Measurements from ENCODE around the gene STEAP1. TPM values are rescaled to one million over a fixed set of nuclear protein-coding genes. Genes with fewer than 3 reads are reported as not detected.
A peak's percentile ranks its signal among the peaks of the same experiment; 100 is the strongest.
"Not testable (repeated sequence)": the region's sequence is repeated elsewhere in the genome, so short reads cannot be mapped to it uniquely, and the experiment has no call there.

The STEAP1 gene
- 1 to 10 TPM in 1 of 2 donors, under 1 TPM in 1; 0.66 to 3.8 TPM for total RNA-seq
- polyA plus RNA-seq (2013, experiment 1 of 2): 3.7 TPM
- polyA plus RNA-seq (2013, experiment 2 of 2): 2.5 TPM
- long read RNA-seq, experiment 1, partial matches to known transcripts: 1 of 5 reads
- long read RNA-seq, experiment 1, other reads (novel, unspliced or antisense): 0 of 5 reads
- long read RNA-seq, experiment 2: 0 reads
- long read RNA-seq, experiment 3, partial matches to known transcripts: 0 of 3 reads
- long read RNA-seq, experiment 3, other reads (novel, unspliced or antisense): 0 of 3 reads
- long read RNA-seq, experiment 4, partial matches to known transcripts: 0 of 4 reads
- long read RNA-seq, experiment 4, other reads (novel, unspliced or antisense): 0 of 4 reads

- H3K9ac ChIP-seq (ENCODE audit: extremely low read depth, low read length, poor library complexity, severe bottlenecking); H3K9me3 ChIP-seq (ENCODE audit: control insufficient read depth, low read length); H3K4me1 Mint-ChIP-seq; H3K27ac Mint-ChIP-seq; H3K36me3 ChIP-seq (ENCODE audit: control insufficient read depth, insufficient read depth, low read length); H3K4me1 ChIP-seq (ENCODE audit: control insufficient read depth, insufficient read depth, low read length); H3K27ac ChIP-seq (ENCODE audit: low read depth, low read length); H3K36me3 Mint-ChIP-seq (ENCODE audit: low read depth); H3K9me3 Mint-ChIP-seq: not testable (repeated sequence)
- WGBS, 2 experiments (ENCODE audit: insufficient coverage in 1 of 2, insufficient read length in 1 of 2): 15 to 79% methylated on average over 6 to 57 of the region's 58 CpGs
- TF ChIP-seq CTCF (conservative IDR thresholded peaks at IDR 0.05): peak; percentile 94
- Histone ChIP-seq H3K4me3 (ENCODE audit: low read length) (peak within 1 kb of the TSS; percentile 73), H3K27me3 (ENCODE audit: control insufficient read depth, insufficient read depth, low read length, poor library complexity, severe bottlenecking) (peaks cover 11% of the 10 kb centered on the region)
- Mint-ChIP-seq H3K27me3 (ENCODE audit: insufficient read depth) (peaks cover 32% of the 10 kb centered on the region), H3K4me3 (peak within 1 kb of the TSS; percentile 54)
- peak; percentile 98 for DNase-seq
Observed at GRCh38 chr7:90153943-90154771, at the start of gene STEAP1. TSS of gene STEAP1 (plus strand) at chr7:90154469. CDS start at chr7:90159789, 5,320 bp downstream.

GRCh38 chr7:90114972-90115371 lies 39.3 kb upstream of the STEAP1 start:
- H3K27me3 ChIP-seq (ENCODE audit: control insufficient read depth, insufficient read depth, low read length, poor library complexity, severe bottlenecking): peaks cover 26% of the 10 kb centered on the region
- not testable (repeated sequence) for H3K27ac ChIP-seq (ENCODE audit: low read depth, low read length); H3K36me3 Mint-ChIP-seq (ENCODE audit: low read depth); H3K4me1 ChIP-seq (ENCODE audit: control insufficient read depth, insufficient read depth, low read length); H3K4me3 Mint-ChIP-seq; H3K9me3 ChIP-seq (ENCODE audit: control insufficient read depth, low read length); DNase-seq; H3K4me3 ChIP-seq (ENCODE audit: low read length); H3K9ac ChIP-seq (ENCODE audit: extremely low read depth, low read length, poor library complexity, severe bottlenecking); H3K36me3 ChIP-seq (ENCODE audit: control insufficient read depth, insufficient read depth, low read length); H3K27ac Mint-ChIP-seq; H3K4me1 Mint-ChIP-seq; H3K9me3 Mint-ChIP-seq
- TF ChIP-seq CTCF (conservative IDR thresholded peaks at IDR 0.05): peak; percentile 57
- peaks cover 27% of the 10 kb centered on the region for H3K27me3 Mint-ChIP-seq (ENCODE audit: insufficient read depth)
- no CpG with 5 or more reads among the region's 1 CpG for WGBS, 2 experiments (ENCODE audit: insufficient coverage in 1 of 2, insufficient read length in 1 of 2)

DNA sequence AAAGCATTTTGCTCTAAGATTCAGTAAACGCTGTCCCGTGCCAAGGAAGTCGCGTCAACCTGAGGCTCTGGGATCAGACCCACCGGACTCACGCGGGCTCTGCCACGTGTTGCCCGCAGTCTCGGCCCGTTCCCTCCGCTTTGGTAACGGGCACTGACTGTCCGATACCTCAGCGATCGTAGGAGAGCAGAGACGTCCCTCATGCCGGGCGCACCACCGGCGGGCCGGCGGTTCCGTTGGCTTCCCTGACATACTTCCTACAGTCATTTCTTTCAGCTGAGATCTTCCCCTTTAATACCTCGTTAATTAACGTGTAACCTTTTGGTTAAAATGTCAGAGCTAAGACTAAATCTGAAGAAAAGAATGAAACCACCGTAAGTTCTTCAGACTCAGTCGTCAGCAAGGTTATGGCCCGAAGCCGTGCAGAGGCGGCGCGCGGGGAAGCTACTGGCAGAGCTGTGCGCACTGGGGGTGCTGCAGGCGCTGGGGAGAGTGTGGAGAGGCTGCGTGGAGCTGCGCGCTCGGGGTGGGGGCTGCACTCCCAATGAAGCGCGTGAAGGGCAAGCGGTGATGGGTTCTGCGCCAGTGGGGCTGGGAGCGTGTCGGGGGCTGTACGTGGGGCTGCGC lies 35.6 kb upstream of the STEAP1 start:
- H3K9me3 Mint-ChIP-seq; H3K9me3 ChIP-seq (ENCODE audit: control insufficient read depth, low read length); H3K36me3 Mint-ChIP-seq (ENCODE audit: low read depth); H3K4me1 ChIP-seq (ENCODE audit: control insufficient read depth, insufficient read depth, low read length); H3K27ac Mint-ChIP-seq; H3K4me1 Mint-ChIP-seq; H3K36me3 ChIP-seq (ENCODE audit: control insufficient read depth, insufficient read depth, low read length); H3K9ac ChIP-seq (ENCODE audit: extremely low read depth, low read length, poor library complexity, severe bottlenecking); H3K27ac ChIP-seq (ENCODE audit: low read depth, low read length): not testable (repeated sequence)
- 7% methylated on average over 48 of the region's 48 CpGs; no CpG with 5 or more reads in 1 of the 2 experiments for WGBS, 2 experiments (ENCODE audit: insufficient coverage in 1 of 2, insufficient read length in 1 of 2)
- Histone ChIP-seq H3K27me3 (ENCODE audit: control insufficient read depth, insufficient read depth, low read length, poor library complexity, severe bottlenecking) (peaks cover 29% of the 10 kb centered on the region), H3K4me3 (ENCODE audit: low read length) (peak overlapping the region; percentile 62)
- Mint-ChIP-seq H3K4me3 (peak overlapping the region; percentile 49), H3K27me3 (ENCODE audit: insufficient read depth) (peaks cover 35% of the 10 kb centered on the region)
- peak; percentile 57 for DNase-seq
